Glomerular visceral epithelial cell (primary cell): ENCODE results near the gene KCNE2.
"Not testable (repeated sequence)": the region's sequence is repeated elsewhere in the genome, so short reads cannot be mapped to it uniquely, and the experiment has no call there.

Source experiments
- DNase-seq: peaks from one replicate; pipeline ENCODE4 v3.0.0-alpha.2; 2016; ENCODE audit errors: extremely low spot score

KCNE2 gene

DNA sequence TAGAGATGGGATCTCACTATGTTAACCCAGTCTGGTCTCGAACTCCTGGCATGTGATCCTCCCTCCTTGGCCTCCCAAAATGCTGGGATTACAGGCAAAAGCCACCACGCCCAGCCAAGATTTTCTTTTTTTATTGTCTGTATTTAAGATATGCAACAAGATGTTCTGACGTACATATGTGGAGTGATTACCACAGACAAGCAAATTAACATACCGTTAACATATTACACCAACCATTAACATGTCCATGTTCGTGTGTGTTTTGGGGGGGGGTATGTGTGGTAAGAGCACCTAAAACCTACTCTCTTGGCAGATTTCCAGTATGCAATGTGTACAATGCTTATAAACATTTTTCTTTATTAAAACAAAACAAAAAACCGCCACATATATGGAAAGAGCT, 10.6 kb upstream of the KCNE2 start:
- no peak for DNase-seq

DNA sequence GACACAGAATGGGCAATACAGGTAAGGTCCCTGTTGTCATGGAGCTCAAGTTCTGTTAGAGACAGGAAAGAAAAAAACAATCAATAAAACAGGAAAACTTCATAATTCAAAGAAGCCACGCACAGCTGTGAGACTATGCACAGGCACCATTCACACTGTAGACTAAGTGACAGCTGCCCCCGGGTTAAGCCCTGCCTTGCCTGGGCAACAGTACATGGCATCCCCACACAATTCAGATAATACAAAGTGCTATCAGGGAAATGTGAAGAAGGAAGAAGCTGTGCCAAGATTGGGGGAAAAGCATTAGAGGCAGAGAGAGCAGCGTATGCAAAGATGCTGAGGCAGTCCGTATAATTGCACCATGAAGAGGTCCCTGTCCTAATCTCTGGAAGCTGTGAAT, 9.0 kb upstream of the KCNE2 start:
- no peak for DNase-seq

DNA sequence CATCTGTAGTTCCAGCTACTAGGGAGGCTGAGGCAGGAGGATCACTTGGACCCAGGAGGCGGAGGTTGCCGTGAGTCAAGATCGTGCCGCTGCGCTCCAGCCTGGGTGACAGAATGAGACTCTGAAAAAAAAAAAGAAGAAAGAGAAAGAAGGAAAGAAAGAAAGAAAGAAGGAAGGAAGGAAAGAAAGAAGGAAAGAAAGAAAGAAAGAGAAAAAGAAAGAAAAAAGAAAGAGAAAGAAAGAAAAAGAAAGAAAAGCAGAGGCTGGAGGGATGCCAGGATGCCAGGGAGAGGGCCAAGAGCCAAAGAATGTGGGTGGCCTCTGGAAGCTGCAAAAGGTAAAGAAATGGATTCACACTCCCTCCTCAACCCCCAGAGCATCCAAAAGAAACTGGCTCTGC, 8.2 kb upstream of the KCNE2 start:
- no peak for DNase-seq

DNA sequence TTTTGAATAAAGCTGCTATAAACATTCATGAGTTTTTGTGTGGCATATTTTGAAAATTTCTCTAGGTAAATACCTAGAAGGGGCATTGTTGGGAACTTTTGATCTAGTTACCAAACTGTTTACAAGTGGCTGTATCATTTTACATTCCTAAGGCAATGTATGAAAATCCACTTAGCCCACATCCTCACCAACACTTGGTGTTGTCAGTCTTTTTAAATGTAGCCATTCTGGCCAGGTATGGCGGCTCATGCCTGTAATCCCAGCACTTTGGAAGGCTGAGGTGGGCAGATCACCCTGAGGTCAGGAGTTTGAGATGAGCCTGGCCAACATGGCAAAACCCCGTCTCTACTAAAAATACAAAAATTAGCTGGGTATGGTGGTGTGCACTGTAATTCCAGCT, 5.9 kb upstream of the KCNE2 start:
- DNase-seq = no peak

DNA sequence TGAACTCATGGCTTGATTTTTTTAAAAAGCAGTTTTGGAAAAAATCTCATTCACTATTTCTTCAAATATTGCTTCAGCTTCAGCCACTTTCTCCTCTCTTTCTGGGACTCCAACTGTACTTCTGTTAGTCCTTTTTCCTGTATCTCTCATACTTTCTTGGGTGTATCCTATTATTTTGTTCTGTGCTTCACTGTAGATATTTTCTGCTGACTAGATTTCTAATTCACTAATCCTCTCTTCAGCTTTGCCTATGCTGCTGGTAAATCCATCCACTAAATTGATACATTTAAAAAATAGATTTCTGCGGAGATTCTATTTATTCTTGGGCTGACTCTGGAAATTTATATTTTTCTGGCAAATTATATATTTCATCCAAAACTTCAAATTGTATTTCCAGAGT, 4.9 kb upstream of the KCNE2 start:
- DNase-seq = no peak

DNA sequence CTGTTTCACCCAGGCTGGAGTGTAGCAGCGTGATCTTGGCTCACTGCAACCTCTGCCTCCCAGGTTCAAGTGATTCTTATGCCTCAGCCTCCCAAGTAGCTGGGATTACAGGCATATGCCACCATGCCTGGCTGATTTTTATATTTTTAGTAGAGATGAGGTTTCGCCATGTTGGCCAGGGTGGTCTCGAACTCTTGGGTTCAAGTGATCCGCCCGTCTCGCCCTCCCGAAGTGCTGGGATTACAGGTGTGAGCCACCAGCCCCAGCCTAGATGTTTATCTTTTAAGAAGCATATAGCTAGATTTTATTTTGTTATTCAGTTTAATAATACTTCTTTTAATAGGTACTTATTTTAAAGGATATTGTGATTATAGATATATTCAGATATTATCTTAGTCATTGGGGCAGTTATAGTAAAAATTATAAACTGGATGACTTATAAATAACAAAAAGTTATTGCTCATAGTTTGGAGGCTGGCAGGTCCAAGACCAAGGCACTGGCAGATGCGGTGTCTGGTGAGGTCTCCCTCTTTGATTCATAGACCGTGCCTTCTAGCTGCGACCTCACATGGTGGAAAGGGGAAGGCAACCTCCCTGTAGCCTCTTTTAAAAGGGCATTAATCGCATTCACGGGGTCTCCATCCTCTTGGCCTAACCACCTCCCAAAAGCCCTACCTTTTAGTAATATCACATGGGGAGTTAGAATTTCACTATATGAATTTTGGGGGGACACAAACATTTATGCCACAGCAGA, 3.1 kb upstream of the KCNE2 start:
- DNase-seq = no peak

DNA sequence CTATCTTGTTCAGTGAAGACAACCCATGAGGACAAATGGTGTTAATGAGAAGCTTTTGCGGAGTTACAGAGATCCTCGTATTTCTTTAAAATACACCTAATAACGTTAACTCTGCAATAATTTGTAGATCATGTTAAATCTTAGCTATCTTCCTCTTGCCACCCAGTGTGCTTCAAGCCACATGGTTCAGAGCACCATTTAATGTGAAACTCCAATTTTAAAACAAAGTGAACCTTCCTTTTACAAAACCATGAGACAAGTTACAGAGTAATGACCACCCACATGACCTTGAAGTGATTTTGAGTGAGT, 1.7 kb upstream of the KCNE2 start:
- DNase-seq = no peak

DNA sequence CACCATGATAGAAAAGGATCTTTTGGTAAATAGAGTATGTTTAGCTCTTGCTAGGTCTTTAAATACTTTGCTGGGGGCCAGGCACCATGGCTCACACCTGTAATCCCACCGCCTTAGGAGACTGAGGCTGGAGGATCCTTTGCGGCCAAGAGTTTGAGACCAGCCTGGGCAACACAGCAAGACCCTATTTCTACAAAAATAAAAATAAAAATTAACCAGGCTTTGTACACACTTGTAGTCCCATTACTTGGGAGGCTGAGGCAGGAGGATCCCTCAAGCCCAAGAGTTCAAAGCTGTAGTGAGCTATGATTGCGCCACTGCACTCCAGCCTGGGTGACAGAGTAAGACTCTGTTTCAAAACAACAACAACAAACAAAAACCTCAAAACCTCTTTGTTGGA, 1.1 kb upstream of the KCNE2 start:
- DNase-seq = no peak

DNA sequence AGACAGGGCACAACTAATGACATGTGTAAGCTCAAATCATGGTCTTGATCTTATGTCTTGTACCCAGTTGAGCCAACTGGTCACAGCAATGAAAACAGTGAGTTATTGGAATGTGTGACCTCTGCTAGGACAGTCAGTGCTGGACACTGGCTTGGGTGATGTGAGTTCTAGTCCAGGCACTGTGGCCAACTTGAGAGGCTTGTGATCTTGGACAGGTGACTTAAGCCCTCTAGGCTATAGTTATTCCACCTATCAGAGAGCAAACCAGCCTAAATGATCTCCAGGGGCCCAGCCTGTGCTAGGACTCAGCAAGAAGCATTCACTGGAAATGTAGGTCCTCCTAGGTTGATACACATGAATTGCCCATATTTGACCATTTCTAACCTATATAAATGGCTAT, 1.1 kb downstream of the KCNE2 start:
- no peak for DNase-seq

DNA sequence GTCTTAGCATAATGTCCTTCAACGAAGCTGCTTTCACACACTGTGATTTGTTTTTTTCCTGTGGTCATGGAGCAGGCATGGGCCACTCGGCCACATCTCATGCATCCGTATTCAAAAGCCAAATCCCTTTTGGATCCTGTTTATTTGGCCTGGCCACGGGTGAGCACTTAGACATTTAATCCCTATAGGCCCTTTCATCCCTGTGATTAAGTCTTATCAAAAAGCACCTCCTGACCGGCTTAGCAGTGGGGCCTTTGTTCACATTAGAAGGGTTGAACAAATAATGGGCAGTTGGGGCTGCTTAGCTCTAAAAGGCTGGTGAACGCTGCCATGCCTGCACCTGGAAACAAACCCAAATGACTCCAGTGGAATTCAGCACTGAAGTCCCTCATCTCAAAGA, 2.0 kb downstream of the KCNE2 start:
- no peak for DNase-seq

DNA sequence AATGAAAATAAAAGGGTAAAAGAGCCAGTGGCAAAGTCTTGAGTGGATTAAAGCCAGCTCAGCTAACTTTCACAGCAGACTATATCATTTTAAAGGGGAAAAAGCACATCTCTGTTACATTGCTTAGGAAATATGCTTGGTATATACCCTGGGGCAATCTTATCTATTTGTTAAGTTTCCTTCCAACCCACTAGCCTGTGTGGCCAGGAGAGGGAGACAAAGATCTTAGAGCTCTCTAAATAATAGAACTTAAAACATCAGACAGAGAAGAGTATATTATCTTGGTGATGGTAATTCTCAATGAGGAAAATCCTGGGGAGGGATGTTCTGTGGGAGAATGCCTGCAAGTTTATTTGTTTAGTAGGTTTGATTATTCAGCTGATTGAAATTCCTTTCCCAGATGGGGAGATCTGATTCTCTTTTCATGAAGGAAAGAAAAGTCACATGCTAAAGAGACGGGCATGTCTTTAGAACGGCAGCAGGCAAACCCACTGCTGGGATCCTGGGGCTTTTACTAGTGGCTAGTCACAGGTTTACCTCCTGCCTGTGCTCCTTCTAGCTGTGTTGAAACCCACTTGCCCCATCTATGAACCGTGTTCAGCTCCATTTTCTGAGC, 3.6 kb downstream of the KCNE2 start:
- DNase-seq = peak; percentile 60

DNA sequence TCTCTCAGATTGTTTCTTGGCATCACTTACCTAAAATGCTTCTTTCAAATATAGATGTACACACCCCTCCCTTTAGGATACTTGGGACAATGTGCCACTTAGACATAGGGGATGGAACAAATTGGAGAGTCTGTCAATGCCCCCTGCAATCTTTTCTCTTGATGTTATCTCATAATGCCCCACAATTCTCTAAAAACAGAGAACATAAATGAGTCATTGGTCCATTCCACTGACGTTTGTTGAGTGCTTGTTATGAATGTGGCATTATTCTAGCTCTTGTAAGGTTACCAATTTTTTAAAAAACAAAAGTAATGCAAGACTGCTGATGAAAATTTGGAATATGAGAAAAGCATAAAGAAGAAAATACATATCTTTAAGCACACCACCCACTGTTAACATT, 5.9 kb downstream of the KCNE2 start:
- no peak for DNase-seq

DNA sequence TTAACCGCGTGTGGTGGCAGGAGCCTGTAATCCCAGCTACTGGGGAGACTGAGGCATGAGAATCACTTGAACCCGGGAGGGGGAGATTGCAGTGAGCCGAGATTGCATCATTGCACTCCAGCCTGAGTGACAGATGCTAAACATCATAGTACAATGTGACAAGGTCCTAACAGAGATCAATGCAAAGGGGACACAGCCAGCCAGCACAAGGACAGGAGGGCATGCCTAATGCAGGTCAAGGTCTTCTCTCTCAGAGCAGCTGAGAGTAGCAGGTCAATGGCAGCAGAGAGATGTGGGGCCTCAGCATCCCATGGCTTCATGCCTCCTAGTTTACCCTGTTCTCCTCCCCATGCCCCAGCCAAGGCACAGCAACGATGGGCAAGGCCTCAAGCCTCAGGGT, 8.5 kb downstream of the KCNE2 start:
- no peak for DNase-seq

DNA sequence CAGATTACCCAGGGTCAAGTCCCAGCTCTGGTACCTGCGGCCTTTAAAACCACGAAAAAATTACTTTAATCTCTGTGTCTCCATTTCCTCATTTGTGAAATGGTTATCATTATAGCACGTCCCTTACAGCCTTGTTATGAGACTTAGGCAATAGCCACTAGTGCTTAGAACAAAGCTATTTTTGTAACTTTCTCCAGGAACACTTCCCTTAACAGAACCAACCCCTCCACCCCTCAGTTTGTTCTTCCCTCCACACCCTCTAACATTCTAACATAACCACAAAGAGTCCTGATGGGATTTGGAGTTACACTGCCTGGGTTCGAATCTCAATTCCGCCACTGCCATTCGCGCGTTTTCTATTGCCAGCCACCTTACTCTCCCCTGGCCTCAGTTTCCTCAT, 10.7 kb downstream of the KCNE2 start:
- not testable (repeated sequence) for DNase-seq

DNA sequence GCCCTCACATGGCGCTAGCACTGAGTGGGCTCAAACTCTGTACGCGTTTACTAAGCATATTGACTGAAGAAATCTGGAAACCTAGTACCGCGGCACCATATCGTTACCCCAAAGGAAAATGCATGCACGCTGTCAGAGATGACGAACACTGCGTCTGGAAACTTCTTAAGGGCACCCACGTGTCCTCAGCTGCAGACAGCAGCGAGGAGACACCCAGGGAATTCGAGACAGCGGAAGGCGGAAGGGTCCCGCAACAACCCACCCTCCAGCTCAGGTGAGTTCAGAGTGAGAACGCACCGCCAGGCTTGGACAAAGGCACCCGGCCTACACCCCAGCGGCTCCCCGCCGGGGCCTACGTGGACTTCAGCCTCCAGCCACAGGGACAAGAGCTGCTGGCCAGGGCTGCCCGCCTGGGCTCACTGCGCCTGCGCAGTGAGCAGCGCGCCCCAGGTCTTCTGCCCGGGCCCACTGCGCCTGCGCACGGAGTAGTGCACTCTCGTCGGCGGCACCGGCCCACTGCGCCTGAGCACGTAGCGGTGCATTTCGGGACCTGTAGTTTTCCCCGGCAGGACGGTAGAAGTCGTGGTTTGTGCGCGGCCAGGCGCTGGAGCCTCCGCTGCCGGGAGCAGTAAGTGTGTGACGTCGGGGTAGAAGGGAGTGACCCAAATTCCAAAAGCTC, 11.3 kb downstream of the KCNE2 start, which contains the start of gene SMIM11:
Gene SMIM11, plus strand, starts transcription at position 568 of the 679 bp plus-strand sequence. CDS start 3,998 bp downstream, outside the sequence.
- not testable (repeated sequence) for DNase-seq

DNA sequence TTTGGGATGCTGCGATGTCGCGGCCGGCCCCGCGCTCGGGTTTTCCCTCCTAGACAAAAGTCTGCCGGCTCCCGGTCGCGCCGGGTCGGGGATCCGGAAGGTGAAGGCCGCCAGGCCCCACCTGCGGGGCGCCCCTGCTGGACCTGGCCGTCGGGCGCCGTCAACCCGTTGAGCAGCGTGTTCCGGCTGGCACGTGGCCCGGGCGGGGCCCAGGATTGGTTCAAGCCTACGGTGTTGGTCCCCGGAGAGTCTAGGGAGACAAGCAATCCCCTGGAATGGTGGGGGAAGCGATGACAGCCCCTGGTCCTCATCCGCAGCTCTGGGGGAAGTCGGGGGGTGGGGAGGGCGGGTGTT, 11.8 kb downstream of the KCNE2 start:
- not testable (repeated sequence) for DNase-seq

DNA sequence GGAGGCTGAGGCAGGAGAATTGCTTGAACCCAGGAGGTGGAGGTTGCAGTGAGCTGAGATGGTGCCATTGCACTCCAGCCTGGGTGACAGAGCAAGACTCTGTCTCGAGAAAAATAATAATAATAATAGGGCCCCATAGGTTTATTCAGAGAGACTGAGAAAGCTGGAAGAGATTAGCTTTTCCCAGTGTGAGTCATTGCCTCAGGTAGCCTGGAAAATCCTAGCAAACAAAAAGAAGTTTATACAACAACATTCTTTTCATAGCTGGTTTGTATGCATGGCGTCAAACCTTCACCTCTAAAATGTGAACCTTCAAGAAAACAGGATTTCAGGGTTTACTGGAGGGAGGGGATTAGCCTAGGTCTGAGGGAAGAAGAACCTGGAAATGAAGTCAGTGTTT, 19.3 kb downstream of the KCNE2 start:
- not testable (repeated sequence) for DNase-seq

DNA sequence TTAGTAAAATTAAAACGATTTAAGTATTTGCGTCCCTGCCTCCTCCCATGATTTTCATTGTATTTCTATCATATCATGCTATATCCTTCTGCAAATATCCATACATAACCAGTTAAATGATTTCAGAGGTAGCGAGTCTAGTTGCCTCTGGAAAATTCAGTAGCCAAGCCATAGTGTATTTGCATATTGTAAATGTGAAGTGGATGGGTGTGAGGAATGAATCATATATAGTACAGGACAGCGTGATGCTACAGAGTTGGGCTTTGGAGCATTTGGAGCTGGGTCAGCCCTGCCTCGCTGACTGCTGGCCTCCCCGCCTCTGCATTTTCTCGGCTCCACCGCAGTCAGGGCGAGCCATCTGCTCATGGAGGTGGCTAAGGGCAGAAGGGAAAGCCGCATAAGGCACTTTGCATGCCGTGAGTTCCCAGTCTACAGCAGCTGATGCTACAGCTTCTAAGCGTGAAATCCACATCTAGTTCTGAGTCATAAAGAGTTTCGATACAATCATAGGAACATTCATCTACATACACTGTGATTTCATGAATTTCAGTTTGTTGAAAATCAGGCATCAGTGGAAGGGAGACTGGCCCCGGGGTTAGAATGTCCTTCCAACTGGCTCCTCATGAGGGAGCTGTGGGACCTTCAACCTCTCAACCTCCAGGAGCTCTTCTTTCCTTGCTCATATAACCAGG, 20.1 kb downstream of the KCNE2 start:
- DNase-seq = not testable (repeated sequence)

DNA sequence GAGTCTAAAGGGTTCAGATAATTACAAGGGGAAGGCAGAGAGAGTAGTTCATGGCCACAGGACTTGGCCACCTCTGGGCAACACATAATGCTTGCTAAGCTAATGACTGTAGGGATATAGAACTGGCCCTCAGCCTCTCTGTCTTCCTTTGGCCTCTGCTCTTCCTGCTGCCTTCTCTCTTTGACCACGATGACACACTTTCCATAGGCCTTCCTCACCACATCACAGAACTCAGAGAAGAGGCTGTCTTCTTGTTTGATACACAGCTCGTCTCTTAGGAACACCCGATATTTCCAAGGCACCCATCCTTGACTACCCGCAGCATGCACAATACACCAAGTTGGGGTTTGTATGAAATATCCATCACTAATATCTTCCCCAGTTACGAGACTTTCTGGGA, 36.7 kb downstream of the KCNE2 start:
- DNase-seq = not testable (repeated sequence)

DNA sequence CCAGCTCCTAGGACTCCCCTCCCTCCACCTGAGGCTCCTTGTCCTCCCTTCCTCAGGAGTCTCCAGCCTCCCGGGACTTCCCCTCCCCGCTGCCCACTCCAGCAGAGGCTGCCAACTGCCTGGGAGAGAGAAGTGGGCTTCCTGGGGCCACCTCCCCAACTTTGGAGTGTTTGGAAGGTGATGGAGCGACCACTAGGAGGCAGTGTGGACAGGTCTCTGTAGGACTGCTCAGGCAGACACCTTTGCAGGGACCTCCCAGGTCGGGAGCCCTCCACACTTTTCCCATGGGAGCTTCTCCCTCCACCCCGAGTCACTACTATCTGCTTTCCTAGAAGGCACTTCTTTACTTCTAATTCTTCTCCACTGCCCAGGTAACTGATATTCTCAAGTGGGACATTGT, 40.9 kb downstream of the KCNE2 start:
- not testable (repeated sequence) for DNase-seq

DNA sequence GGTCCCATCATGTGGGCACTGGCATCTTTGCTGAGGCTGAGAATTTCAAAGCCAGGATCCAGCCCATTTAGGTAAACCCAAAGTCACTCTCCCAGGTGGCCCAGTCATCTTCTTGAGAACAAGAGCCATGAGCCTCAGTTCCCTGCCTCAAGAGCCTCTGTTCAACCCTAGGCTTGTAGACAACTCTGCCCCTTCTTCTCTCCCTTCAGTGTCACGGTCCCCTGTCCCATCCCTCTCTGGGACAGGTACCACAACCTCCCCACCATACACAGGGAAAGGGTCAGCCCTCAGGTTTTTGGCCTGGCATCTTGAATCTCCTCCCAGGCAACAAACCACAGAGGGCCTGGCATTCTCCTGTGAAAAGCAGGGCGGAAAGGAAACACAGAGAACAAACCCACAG, 41.9 kb downstream of the KCNE2 start:
- DNase-seq = not testable (repeated sequence)

DNA sequence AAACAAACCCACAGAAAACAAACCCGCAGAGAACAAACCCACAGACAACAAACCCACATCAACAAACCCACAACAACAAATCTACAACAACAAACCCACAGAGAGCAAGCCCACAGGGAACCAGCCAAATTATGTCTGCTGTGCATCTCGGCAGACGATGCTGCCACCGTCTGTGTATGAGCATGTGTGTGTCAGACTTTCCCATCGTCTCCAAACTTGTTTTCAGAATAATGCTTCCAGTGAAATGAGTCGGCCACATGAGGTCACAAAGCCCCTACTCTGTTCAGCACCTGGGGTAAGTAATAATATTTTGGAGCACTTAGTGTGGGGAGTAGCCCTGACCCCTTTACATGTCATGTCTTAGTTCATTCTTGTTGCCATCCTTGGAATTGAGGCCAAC, 42.3 kb downstream of the KCNE2 start:
- not testable (repeated sequence) for DNase-seq

DNA sequence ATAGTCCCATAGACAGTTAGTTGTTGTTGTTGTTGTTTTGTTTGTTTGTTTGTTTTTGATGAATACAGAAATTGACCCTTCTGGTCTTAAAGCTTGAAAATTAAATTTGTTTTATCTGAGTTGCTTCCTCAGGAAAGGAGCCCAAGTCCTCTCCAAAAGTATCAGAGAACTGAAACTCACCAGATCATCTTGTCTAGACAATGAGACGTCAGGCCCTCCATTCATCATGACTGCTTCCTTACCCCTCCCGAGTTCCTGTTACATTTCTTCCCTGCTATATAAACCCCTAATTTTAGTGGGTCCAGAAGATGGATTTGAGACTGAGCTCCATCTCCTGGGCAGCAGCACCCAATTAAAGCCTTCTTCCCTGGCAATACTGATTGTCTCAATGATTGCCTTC, 42.9 kb downstream of the KCNE2 start:
- not testable (repeated sequence) for DNase-seq
